COLO829 (cell line): ENCODE data around the gene CFAP68.
A peak's percentile ranks its signal among the peaks of the same experiment; 100 is the strongest.
"Not testable (repeated sequence)": the region's sequence is repeated elsewhere in the genome, so short reads cannot be mapped to it uniquely, and the experiment has no call there.

ENCODE experiments used
- DNase-seq: peaks from one replicate; pipeline ENCODE4 v3.0.0; 2012; ENCODE audit warnings: low spot score

The CFAP68 gene

DNA sequence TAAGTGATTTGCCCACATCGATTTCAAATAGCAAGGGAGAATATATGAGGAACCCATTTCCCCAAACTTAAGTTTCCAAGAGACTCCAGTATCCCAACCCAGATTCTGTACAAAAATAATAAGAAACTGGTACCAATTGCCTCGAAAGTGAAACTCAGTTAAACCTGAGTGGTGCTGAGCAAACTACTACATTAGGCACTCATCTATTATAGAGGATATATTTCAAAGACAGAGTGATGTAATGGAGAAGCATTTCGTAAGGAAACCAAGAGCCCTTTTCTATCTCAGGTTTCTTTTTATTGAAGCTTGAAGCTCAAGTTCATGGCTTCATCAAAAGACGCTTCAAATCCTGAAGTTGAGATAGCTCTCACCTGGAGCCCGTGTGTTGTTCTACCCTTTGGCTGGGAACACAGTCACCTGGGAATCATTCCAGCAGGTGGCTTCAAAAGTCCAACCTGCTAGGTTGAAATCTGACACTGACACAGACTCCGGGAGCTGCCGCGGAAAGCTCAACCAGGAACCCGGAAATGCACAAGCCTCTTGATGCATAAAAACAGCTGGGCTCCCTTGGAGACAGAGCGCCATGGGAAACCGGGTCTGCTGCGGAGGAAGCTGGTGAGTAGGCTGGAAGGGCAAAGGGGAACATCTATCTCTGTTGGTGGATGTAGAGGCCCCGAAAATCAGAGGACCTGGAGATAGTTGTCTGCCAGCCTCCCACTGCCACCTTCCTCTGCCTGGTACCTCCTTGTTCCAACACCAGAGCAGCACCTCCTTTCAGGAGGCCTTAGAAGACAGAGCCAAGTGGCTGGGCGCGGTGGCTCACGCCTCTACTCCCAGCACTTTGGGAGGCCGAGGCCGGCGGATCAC is 39.3 kb downstream of the CFAP68 start, which contains the start of gene C11orf52:
C11orf52 (plus strand) TSS at position 524 of the 867 bp plus-strand sequence; CDS start at position 584, 60 bp downstream.
- DNase-seq = no peak

DNA sequence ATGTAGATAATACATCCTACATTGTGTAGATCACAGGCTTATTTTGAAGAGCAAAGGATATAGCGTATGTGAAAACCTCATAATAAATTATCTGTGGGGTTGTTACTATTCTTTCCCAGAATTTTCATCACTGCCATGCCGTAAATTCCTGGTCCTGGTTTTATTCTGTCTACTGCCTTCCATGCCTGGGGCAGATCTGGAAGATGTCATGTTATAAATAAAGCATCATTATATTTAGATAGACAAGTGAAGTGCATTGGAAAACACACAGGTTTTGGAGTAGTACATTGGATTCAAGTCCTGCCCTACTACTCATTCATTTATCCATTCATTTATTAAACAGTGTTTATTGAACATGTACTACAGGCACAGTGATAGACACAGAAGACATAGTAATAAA is 41.6 kb downstream of the CFAP68 start:
- no peak for DNase-seq

DNA sequence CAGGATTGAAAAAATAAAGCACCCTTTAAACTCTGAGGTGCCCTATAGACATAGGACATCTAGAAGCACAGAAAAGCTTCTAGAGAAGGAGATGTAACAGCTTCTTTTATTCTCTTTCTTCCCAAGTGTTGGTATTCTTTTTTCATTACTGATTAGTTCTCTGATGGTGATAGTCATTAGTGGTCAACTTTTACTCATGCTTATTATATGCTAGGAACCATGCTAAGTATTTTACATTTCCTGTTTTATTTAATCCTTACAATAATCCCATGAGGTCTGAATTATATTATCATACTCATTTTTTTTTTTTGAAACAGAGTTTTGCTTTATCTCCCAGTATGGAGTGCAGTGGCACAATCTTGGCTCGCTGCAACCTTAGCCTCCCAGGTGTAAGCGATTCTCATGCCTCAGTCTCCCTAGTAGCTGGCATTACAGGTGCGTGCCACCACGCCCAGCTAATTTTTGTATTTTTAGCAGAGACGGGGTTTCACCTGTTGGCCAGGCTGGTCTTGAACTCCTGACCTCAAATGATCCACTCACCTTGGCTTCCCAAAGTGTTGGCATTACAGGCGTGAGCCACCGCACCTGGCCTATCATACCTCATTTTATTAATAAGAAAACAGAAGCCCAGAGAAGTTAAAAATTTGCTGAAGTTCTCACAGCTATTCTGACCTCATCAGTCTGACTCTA is 42.3 kb downstream of the CFAP68 start:
- DNase-seq = no peak

DNA sequence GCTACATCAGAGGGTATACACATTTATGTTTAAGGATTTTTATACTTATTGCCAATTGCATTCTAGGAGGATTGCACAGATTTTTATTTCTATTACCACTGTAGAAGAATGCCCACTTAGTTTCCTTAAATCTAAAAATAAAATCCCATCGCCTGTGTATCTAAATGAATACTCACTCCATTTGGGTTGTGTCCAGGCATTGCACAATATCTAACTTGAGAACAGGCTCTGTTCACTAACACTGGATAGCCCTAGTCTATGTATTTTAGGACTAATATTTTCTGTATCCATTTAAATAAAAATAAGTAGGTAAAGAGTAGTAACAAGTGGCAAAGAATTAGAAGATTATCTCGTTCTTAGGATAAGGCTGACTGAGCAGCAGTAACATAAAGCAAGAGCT is 43.5 kb downstream of the CFAP68 start:
- peak; percentile 65 for DNase-seq

DNA sequence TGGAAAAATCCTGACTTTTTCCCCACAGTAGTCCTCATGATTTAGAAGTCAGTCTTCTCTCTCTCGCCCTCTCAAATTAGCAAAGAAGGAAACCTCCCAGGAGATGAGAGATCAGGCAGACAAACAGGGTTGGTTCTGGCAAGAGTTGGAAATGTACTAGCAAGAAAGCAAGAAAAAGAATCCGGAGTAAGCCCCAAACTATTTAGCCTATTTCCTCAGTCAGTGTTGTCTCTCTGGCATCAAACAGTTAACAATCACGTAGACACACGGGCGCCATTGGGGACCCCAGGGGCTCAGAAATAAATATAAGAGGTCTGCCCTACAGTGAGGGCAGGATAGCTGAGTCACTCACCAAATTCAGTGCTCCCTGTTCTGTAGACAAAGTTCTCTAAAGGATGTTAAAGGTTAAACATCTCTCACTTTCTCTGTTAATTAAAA is 44.0 kb downstream of the CFAP68 start:
- DNase-seq = no peak

DNA sequence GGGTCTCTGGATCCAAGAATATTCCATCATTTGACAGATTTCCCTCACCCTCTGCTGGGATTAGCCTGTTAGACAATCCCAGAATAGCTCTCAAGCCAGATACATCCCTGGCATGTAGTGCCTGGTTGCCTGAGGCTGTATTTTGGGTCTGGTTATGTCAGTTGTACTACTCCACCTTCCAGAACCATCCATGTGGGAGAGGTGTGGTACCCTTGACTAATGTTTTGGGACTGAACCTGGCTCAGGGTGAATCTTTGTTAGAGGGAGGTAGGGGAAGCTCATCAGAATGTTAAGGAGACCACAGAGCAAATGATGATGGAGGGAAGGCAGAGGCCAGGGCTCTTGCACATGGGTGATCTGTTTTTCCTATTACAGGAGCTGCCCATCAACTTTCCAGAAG is 44.6 kb downstream of the CFAP68 start:
- no peak for DNase-seq

DNA sequence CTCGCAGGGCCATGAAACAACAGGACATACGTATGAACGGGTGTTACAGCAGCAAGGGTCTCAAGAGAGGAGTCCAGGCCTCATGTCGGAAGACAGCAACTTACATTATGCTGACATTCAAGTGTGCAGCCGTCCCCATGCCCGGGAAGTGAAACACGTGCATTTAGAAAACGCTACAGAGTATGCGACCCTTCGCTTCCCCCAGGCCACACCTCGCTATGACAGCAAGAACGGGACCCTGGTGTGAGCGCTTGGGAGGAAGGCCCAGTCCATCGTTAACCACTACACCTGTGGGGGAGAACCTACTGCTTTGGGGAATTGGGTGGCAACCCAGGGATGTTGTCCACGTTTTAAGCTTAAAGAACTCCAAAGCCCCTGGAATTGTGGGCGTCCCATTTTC is 46.6 kb downstream of the CFAP68 start:
- DNase-seq = no peak

DNA sequence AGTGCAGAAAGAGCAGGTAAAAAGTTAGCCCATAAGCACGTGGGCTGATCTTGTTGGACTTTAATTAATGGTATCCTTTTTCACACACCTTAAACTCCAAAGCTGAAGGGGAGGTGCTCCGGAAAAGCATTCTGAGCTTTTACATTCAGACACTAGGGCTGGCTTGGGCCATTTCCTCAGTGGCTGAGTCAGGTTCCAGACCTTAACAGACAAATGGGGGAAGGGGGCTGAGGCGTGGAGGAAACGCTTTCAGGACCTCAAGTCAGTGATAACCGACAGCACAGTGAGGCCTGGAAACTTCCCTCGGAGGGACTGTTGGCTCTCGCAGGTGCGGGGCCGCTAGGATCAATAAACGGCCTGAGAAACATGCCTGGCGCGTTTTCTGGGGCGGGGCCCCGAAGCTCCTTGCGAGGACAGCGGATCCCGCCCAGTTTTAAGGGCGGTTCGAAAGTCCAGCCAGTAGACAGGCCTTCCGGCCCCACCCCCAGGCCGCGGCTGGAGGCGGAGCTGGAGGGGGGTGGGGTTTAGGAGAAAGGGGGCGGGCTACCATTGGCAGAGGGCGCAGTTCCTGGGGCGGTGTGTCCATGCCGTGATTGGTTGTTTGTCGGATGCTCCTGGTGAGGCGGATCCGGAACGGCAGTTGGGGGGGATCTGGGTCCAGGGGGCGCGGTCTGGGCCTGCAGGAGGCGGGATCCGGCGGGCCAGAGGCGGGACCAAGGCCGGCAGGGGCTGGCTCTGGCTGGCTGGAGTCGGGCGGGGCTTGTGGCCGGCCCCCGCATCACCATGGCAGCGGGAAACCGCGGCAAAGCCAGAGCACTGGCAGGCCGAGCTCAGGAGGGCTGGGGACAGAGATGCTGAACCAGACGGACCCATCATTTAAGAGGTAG is 47.4 kb downstream of the CFAP68 start:
- DNase-seq = peak; percentile 96

DNA sequence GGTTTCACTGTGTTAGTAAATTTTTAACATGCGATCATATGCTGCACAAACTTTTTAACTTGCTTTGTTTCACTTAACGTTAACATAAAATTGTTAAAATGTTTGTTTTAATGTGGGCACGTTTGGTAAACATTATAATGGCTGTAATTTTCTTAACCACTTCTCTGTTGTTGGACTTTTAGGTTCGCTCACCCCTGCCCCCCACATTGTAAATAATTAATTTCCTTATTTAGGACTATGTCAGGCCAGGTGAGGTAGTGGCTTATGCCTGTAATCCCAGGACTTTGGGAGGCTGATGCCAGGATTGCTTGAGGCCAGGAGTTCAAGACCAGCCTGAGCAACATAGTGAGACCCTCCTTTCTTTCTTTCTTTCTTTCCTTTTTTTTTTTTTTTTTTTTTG is 51.1 kb downstream of the CFAP68 start:
- no peak for DNase-seq

DNA sequence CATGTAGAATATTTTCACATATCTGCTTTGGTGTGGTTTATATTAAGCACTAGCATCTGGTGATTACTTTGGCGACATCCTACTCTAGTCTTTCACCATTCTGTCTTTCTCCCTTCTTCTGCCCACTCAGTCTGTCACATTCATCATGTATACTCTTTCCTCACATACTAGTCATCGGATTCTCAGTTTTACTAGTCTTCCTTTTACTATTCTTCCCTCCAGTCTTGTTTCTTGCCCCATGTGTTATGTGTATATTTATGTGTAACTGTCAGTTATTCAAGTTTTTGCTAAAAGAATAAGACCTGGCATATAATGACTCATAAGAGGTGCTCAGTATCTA is 53.2 kb downstream of the CFAP68 start:
- DNase-seq = no peak

DNA sequence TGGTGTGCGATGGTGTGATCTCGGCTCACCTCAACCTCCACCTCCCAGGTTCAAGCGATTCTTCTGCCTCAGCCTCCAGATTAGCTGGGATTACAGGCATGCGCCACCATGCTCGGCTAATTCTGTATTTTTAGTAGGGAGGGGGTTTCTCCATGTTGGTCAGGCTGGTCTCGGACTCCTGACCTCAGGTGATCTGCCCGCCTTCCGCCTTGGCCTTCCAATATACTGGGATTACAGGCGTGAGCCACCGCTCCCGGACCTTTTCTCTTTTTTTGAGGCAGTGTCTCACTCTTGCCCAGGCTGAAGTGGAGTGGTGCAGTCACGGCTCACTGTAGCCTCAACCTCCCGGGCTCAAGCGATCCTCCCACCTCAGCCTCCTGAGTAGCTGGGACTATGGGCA is 53.8 kb downstream of the CFAP68 start:
- DNase-seq = not testable (repeated sequence)

DNA sequence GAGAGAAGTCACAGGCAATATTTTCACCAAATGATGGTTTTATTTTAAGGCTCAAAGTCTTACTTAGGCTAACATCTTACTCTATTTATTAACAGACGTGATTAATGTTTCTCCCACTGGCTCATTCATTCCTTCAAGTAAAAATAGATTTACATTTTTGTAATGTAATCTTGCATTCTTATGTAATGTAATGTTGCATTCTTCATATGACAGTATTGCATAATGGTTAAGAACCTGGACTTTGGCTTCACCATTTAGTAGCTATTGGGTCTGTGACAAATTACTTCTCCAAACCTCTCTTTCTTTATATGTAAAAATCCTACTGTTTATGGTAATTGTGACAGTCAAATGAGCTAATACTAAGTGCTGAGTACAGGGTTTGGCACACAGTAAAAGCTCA is 54.5 kb downstream of the CFAP68 start:
- DNase-seq = no peak

DNA sequence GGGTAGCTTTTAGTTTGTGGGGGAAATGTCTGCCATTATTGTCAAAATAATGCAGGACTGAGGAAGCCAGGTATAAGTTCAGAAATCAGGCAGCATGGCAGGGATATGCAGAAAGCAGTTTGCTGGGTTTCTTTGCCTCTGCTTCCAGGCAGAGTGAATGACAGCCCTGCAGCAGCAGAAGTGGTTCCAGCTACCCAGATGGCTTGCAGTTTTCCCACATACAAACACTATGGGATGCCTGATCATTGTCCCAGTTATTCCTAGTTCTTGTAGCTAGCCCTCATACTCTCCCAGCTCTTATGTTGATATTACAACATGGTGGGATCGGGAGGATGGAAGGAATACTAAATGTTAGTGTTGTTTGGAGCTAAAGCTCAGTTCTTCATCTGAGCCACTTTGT is 55.0 kb downstream of the CFAP68 start:
- DNase-seq = no peak
